B cell (primary cell): Measurements from ENCODE around the gene ACR.
"Not testable (repeated sequence)": the region's sequence is repeated elsewhere in the genome, so short reads cannot be mapped to it uniquely, and the experiment has no call there.

ENCODE experiments used
- CTCF ChIP-seq: fragments of 200-600 bp; IDR thresholded peaks from one replicate; pipeline ENCODE4 v1.8.0; 2022; ENCODE audit warnings: antibody characterized with exemption, mild to moderate bottlenecking
- EZH2 ChIP-seq: IDR thresholded peaks from 2 replicates; pipeline ENCODE4 v1.6.1; 2012; ENCODE audit warnings: borderline replicate concordance, low read depth, mild to moderate bottlenecking, moderate library complexity, low read length; ENCODE audit not compliant: insufficient read depth, poor library complexity, severe bottlenecking

- TF ChIP-seq CTCF, EZH2: not testable (repeated sequence)
These were observed 17.2 kb downstream of the ACR start for GRCh38 chr22:50755251-50755650.
